Activated T-cell treated with anti-CD3 and anti-CD28 coated beads, Interleukin-2, amount 50 U/mL, for 48 hours (primary cell): ENCODE results near the gene IDUA.

ENCODE experiments used
- DNase-seq, 2 experiments: peaks; one replicate each; pipeline ENCODE4 v3.0.0-alpha.2; 2020

Gene IDUA

GRCh38 chr4:956531-957230 is 30.2 kb upstream of the IDUA start:
- DNase-seq = no peak

- DNase-seq = no peak
Measured at GRCh38 chr4:957231-957580, 29.6 kb upstream of the IDUA start.

GRCh38 chr4:957581-958313 is 29.1 kb upstream of the IDUA start:
- no peak for DNase-seq

- no peak for DNase-seq
Measured at GRCh38 chr4:958314-958665, 28.6 kb upstream of the IDUA start.

- DNase-seq = no peak
Measured at GRCh38 chr4:958696-959337, 28.0 kb upstream of the IDUA start.

GRCh38 chr4:959338-960139 is 27.3 kb upstream of the IDUA start:
- DNase-seq = no peak

- DNase-seq = no peak
Measured at GRCh38 chr4:960140-960635, 26.7 kb upstream of the IDUA start.

GRCh38 chr4:960636-961350 is 26.1 kb upstream of the IDUA start:
- DNase-seq = no peak

GRCh38 chr4:961351-962230 is 25.3 kb upstream of the IDUA start:
- no peak for DNase-seq

- no peak for DNase-seq
Measured at GRCh38 chr4:962231-963208, 24.3 kb upstream of the IDUA start.

GRCh38 chr4:963276-964225 is 23.3 kb upstream of the IDUA start:
- DNase-seq = no peak

- DNase-seq = no peak
Measured at GRCh38 chr4:964346-965025, 22.4 kb upstream of the IDUA start.

GRCh38 chr4:965048-965765 is 21.6 kb upstream of the IDUA start:
- DNase-seq = no peak

GRCh38 chr4:965766-966134 is 21.1 kb upstream of the IDUA start:
- DNase-seq = no peak

- DNase-seq = no peak
Measured at GRCh38 chr4:966266-967112, 20.4 kb upstream of the IDUA start.
